Ovary (tissue), 3 donors: ENCODE data around the gene DIAPH3.

Source experiments
- EP300 ChIP-seq: sonication (generic); formaldehyde crosslinking; IDR thresholded peaks from one replicate; pipeline ENCODE4 v1.6.1; 2017; ENCODE audit warnings: antibody characterized with exemption
- TF ChIP-seq, protein P1 (sequence below), 3 donors: fragments of 450-650 bp in 2 of 3; fragments of 200-600 bp in 1 of 3; IDR thresholded peaks; one replicate each; pipeline versions ENCODE4 v1.5.1 to v1.8.0; 2016 to 2022; ENCODE audit warnings: antibody characterized with exemption in 3 of 3, mild to moderate bottlenecking in 1 of 3
- donor health status: DM: no; HTN: no; CAD: no.

DNA sequence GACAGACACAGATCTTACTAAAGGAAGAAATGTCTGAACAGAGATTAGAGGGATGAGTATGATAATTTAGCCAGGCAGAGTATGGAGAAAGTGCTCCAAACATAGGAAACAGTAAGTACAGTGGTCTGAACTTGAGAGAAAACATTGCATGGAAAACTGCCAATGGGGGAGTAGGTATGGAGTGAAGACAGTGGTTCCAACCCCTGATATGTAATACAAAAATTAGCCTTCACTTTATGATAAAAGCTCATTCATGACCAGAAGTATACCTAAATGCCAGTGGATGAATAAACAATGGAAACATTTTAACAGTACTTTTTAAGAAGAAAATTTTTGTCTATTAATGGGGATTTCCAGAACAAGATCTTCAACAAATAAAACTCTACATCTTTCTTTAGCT lies 334.0 kb downstream of the DIAPH3 start:
- TF ChIP-seq, protein P1, sequence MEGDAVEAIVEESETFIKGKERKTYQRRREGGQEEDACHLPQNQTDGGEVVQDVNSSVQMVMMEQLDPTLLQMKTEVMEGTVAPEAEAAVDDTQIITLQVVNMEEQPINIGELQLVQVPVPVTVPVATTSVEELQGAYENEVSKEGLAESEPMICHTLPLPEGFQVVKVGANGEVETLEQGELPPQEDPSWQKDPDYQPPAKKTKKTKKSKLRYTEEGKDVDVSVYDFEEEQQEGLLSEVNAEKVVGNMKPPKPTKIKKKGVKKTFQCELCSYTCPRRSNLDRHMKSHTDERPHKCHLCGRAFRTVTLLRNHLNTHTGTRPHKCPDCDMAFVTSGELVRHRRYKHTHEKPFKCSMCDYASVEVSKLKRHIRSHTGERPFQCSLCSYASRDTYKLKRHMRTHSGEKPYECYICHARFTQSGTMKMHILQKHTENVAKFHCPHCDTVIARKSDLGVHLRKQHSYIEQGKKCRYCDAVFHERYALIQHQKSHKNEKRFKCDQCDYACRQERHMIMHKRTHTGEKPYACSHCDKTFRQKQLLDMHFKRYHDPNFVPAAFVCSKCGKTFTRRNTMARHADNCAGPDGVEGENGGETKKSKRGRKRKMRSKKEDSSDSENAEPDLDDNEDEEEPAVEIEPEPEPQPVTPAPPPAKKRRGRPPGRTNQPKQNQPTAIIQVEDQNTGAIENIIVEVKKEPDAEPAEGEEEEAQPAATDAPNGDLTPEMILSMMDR (IDR thresholded peaks at IDR 0.05), result no peak
- TF ChIP-seq EP300, result no peak
